IMR-90 (cell line): ENCODE results near the gene GNMT. TPM values are rescaled to one million over a fixed set of nuclear protein-coding genes. Genes with fewer than 3 reads are reported as not detected.

Experiments
- ATAC-seq: fragments of 200-7000 bp; cut with Tn5 transposase; 2 replicates; pipeline ENCODE4 v1.9.1; 2020; ENCODE audit warnings: low read depth, mild to moderate bottlenecking, moderate library complexity
- BruUV-seq: library from RNA; stranded (reverse); fragments of 400-500 nt; replicated peaks from 2 replicates; lab custom pipeline; 2021; lab: Mats Ljungman, UMichigan
- CTCF ChIA-PET: fragments of 300-600 bp; formaldehyde crosslinking; extraction: SDS; loops from one replicate; lab custom pipeline; 2021; ENCODE audit warnings: antibody characterized with exemption; lab: Yijun Ruan, JAX
- POLR2A ChIA-PET: fragments of 300-600 bp; sonication (Branson Sonifier 250); formaldehyde crosslinking; loops from one replicate; lab custom pipeline; 2022; ENCODE audit warnings: antibody characterized with exemption; ENCODE audit not compliant: unreplicated experiment; lab: Charles Lee
- DNase-seq: peaks from one replicate; pipeline ENCODE4 v3.0.0; 2013
- H2AFZ ChIP-seq: replicated peaks from 2 replicates; pipeline ENCODE3; 2013; ENCODE audit warnings: low read length, mild to moderate bottlenecking; ENCODE audit not compliant: poor library complexity
- H2AK5ac ChIP-seq: 2 replicates; pipeline ENCODE4 v1.6.1; 2013; ENCODE audit warnings: low read depth, low read length, inconsistent platforms
- H2AK9ac ChIP-seq: replicated peaks from 2 replicates; pipeline ENCODE3; 2013; ENCODE audit warnings: mild to moderate bottlenecking, low read depth, low read length, moderate library complexity; ENCODE audit not compliant: poor library complexity
- H2BK120ac ChIP-seq: 2 replicates; pipeline ENCODE4 v1.6.1; 2013; ENCODE audit warnings: low read depth, low read length, inconsistent platforms
- H2BK15ac ChIP-seq: 3 replicates; pipeline ENCODE4 v1.6.1; 2013; ENCODE audit warnings: low read depth, low read length, inconsistent platforms
- H2BK20ac ChIP-seq: 2 replicates; pipeline ENCODE4 v1.6.1; 2013; ENCODE audit warnings: low read depth, mild to moderate bottlenecking, inconsistent platforms, low read length, moderate library complexity
- H2BK5ac ChIP-seq: 2 replicates; pipeline ENCODE4 v1.6.1; 2013; ENCODE audit warnings: mild to moderate bottlenecking, low read depth, low read length, inconsistent platforms; ENCODE audit not compliant: poor library complexity, severe bottlenecking
- H3K14ac ChIP-seq: replicated peaks from 2 replicates; pipeline ENCODE4 v1.6.1; 2013; ENCODE audit warnings: low read depth, low read length, inconsistent platforms
- H3K18ac ChIP-seq: 2 replicates; pipeline ENCODE4 v1.6.1; 2013; ENCODE audit warnings: low read depth, low read length, control low read depth
- H3K23ac ChIP-seq: 2 replicates; pipeline ENCODE4 v1.6.1; 2013; ENCODE audit warnings: low read depth, low read length, inconsistent platforms
- H3K27ac ChIP-seq: 2 replicates; pipeline ENCODE4 v1.5.1; 2013; ENCODE audit warnings: mild to moderate bottlenecking, control low read depth, low read length; ENCODE audit not compliant: insufficient read depth
- H3K27me3 ChIP-seq: 2 replicates; pipeline ENCODE4 v1.6.1; 2013; ENCODE audit warnings: low read length; ENCODE audit not compliant: control insufficient read depth, insufficient read depth
- H3K36me3 ChIP-seq: 2 replicates; pipeline ENCODE4 v1.6.1; 2013; ENCODE audit warnings: low read length, mixed read lengths; ENCODE audit not compliant: control insufficient read depth, insufficient read depth
- H3K4ac ChIP-seq: 2 replicates; pipeline ENCODE4 v1.6.1; 2013; ENCODE audit warnings: low read depth, low read length, inconsistent platforms
- H3K4me1 ChIP-seq: 2 replicates; pipeline ENCODE4 v1.6.1; 2013; ENCODE audit warnings: low read length, mixed read lengths; ENCODE audit not compliant: control insufficient read depth, insufficient read depth
- H3K4me2 ChIP-seq: 2 replicates; pipeline ENCODE4 v1.6.1; 2013; ENCODE audit warnings: low read depth, mild to moderate bottlenecking, control low read depth, low read length, moderate library complexity
- H3K4me3 ChIP-seq: 2 replicates; pipeline ENCODE4 v1.5.1; 2013; ENCODE audit warnings: low read depth, mild to moderate bottlenecking, control low read depth, low read length, moderate library complexity; ENCODE audit not compliant: insufficient read depth
- H3K56ac ChIP-seq: 2 replicates; pipeline ENCODE4 v1.6.1; 2013; ENCODE audit warnings: low read length, inconsistent platforms; ENCODE audit not compliant: insufficient read depth; ENCODE audit errors: extremely low read depth
- H3K79me1 ChIP-seq, 2 experiments: 2 replicates each; pipeline ENCODE4 v1.6.1; 2013; ENCODE audit warnings: low read length in 2 of 2, inconsistent platforms in 1 of 2, low read depth in 1 of 2
- H3K9ac ChIP-seq: 2 replicates; pipeline ENCODE4 v1.6.1; 2013; ENCODE audit warnings: low read depth, low read length, control low read depth
- H3K9me1 ChIP-seq: 2 replicates; pipeline ENCODE4 v1.6.1; 2013; ENCODE audit warnings: low read length, inconsistent platforms; ENCODE audit not compliant: insufficient read depth
- H3K9me3 ChIP-seq: 2 replicates; pipeline ENCODE4 v1.6.1; 2013; ENCODE audit warnings: low read length; ENCODE audit not compliant: control insufficient read depth, insufficient read depth
- H4K20me1 ChIP-seq: 2 replicates; pipeline ENCODE4 v1.6.1; 2013; ENCODE audit warnings: low read length, inconsistent platforms; ENCODE audit not compliant: insufficient read depth
- H4K5ac ChIP-seq: 2 replicates; pipeline ENCODE4 v1.6.1; 2013; ENCODE audit warnings: mild to moderate bottlenecking, low read depth, low read length, control low read depth
- H4K8ac ChIP-seq, 2 experiments: 2 replicates each; pipeline ENCODE4 v1.6.1; 2013; ENCODE audit warnings: low read depth in 2 of 2, low read length in 2 of 2, control low read depth in 1 of 2, inconsistent platforms in 1 of 2
- H4K91ac ChIP-seq: 2 replicates; pipeline ENCODE4 v1.6.1; 2013; ENCODE audit warnings: low read depth, low read length, inconsistent platforms; ENCODE audit not compliant: insufficient read depth
- MXI1 ChIP-seq: IDR thresholded peaks from 2 replicates; pipeline ENCODE4 v1.6.1; 2012; ENCODE audit warnings: low read depth, mild to moderate bottlenecking, low read length, moderate library complexity, borderline replicate concordance
- NFE2L2 ChIP-seq: fragments of 150-350 bp; IDR thresholded peaks from 2 replicates; pipeline ENCODE4 v1.6.1; 2016; ENCODE audit warnings: low read depth, mild to moderate bottlenecking, low read length
- WGBS, 2 experiments: methylation state at CpG; one replicate each; pipeline versions ENCODE4 v1.1.5 to v1.1.7; 2013; ENCODE audit warnings: missing lambda C conversion rate in 2 of 2; ENCODE audit not compliant: insufficient read length in 1 of 2; ENCODE audit errors: extremely low coverage in 2 of 2; 5-methylcytosine and 5-hydroxymethylcytosine counted together
- dilution Hi-C: fragments of 300-500 bp; cut with HindIII; formaldehyde crosslinking; loops from one replicate; pipeline ENCODE4 v1.14.3; 2018; ENCODE audit warnings: low sequenced_read_pairs; ENCODE audit not compliant: unreplicated experiment
- in situ Hi-C: fragments of 300-500 bp; cut with MboI; formaldehyde crosslinking; loops from 3 replicates; pipeline ENCODE4 v1.14.3; 2019; ENCODE audit warnings: low sequenced_read_pairs, inconsistent platforms, mixed read lengths
- intact Hi-C: fragments of 100-400 bp; cut with micrococcal nuclease; formaldehyde crosslinking; loops from 2 replicates; pipeline ENCODE4 v1.10.0; 2022
- polyA plus RNA-seq, 3 experiments: library from polyadenylated mRNA; depleted of rRNA; stranded (reverse); fragments of >200 nt; gene quantifications; 2 replicates each; pipeline ENCODE4 v1.2.3, GENCODE V29; 2012; ENCODE audit warnings: low replicate concordance in 1 of 3
- total RNA-seq: library from RNA; depleted of rRNA; stranded (reverse); fragments of >200 nt; gene quantifications from 2 replicates; pipeline ENCODE4 v1.2.3, GENCODE V29; 2012
- TF ChIP-seq, protein P1 (sequence below): conservative IDR thresholded peaks from 2 replicates; pipeline ENCODE4 v1.5.1; 2012; ENCODE audit warnings: mild to moderate bottlenecking, low read depth, low read length, improper control_type of control experiment

Gene GNMT
- total and polyA plus RNA-seq, 2 of the 4 experiments (the other 2 are of a cell fraction): 0.36 TPM; not detected in 1

DNA sequence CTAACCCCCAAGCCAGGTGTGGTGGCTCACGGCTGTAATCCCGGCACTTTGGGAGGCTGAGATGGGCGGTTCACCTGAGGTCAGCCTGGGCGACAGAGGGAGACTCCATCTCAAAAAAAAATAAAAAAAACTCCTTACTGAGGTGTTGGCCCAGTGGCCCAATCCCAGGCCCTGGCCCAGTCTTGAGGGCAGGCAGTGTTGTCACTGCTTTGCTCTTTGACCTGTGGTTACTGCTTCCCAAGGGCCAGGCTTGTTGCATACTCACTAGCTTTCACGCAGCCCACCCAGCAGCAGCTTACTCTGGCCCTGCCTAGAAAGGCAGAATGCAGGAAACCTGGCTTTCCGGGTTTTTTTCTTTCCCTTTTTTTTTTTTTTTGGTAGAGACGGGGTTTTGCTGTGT, 18.1 kb upstream of the GNMT start:
- Histone ChIP-seq H4K5ac (no peak overlapping the region), H3K27ac (no peak overlapping the region), H3K9me3 (no peaks in the 10 kb centered on the region), H4K91ac (no peak overlapping the region), H2AFZ (no peak overlapping the region), H3K4me2 (no peak overlapping the region), H3K14ac (no peak overlapping the region), H3K4ac (no peak overlapping the region), H2BK15ac (no peak overlapping the region), H4K20me1 (no peaks in the 10 kb centered on the region; the same call in 1 of the 2 replicates), H3K9ac (no peak overlapping the region), H2BK5ac (no peak overlapping the region), H2BK120ac (no peak overlapping the region), H2AK9ac (no peak overlapping the region), H2BK20ac (no peak overlapping the region), H3K79me1 (peaks cover 6 to 7% of the 10 kb centered on the region in 2 experiments; a peak in 3 of 4 replicates), H3K56ac (no peak overlapping the region), H3K9me1 (no peaks in the 10 kb centered on the region; the same call in 1 of the 2 replicates), H3K27me3 (no peaks in the 10 kb centered on the region), H4K8ac (no peak overlapping the region), H2AK5ac (no peak overlapping the region), H3K4me3 (no peak overlapping the region), H3K36me3 (peaks cover 27% of the 10 kb centered on the region), H3K18ac (no peak overlapping the region), H3K4me1 (no peaks in the 10 kb centered on the region), H3K23ac (no peak overlapping the region)
- POLR2A ChIA-PET: no interaction called here
- dilution Hi-C loops: no loop called here
- DNase-seq (no peak), ATAC-seq (no peak)
- no CpG with 5 or more reads among the region's 7 CpGs for WGBS, 2 experiments
- CTCF ChIA-PET: no interaction called here
- in situ Hi-C loops: no loop called here
- intact Hi-C loops: no loop called here
- no TSS peak for BruUV-seq
- TF ChIP-seq, protein P1, sequence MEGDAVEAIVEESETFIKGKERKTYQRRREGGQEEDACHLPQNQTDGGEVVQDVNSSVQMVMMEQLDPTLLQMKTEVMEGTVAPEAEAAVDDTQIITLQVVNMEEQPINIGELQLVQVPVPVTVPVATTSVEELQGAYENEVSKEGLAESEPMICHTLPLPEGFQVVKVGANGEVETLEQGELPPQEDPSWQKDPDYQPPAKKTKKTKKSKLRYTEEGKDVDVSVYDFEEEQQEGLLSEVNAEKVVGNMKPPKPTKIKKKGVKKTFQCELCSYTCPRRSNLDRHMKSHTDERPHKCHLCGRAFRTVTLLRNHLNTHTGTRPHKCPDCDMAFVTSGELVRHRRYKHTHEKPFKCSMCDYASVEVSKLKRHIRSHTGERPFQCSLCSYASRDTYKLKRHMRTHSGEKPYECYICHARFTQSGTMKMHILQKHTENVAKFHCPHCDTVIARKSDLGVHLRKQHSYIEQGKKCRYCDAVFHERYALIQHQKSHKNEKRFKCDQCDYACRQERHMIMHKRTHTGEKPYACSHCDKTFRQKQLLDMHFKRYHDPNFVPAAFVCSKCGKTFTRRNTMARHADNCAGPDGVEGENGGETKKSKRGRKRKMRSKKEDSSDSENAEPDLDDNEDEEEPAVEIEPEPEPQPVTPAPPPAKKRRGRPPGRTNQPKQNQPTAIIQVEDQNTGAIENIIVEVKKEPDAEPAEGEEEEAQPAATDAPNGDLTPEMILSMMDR: no peak
- TF ChIP-seq MXI1 (no peak), NFE2L2 (no peak)
